Vagina (tissue), 2 donors: Measurements from ENCODE around the gene MAPK8IP1. TPM values are rescaled to one million over a fixed set of nuclear protein-coding genes. Genes with fewer than 3 reads are reported as not detected.
A peak's percentile ranks its signal among the peaks of the same experiment; 100 is the strongest.

Experiments
- DNase-seq, 2 donors: peaks; one replicate each; pipeline ENCODE4 v3.0.0-alpha.2; 2017; ENCODE audit errors: extremely low spot score in 2 of 2
- H3K27ac ChIP-seq: fragments of 200-600 bp; sonication (generic); one replicate; pipeline ENCODE4 v1.5.1; 2019
- H3K27me3 ChIP-seq: fragments of 200-600 bp; sonication (generic); one replicate; pipeline ENCODE4 v1.5.1; 2019
- H3K36me3 ChIP-seq, 2 donors: fragments of 200-600 bp; sonication (generic); one replicate each; pipeline ENCODE4 v1.5.1; 2017 to 2019
- H3K4me1 ChIP-seq: fragments of 200-600 bp; sonication (generic); one replicate; pipeline ENCODE4 v1.5.1; 2019
- H3K4me3 ChIP-seq, 2 donors: fragments of 200-600 bp; sonication (generic); 1 replicate in 1 of 2; 2 replicates in 1 of 2; pipeline ENCODE4 v1.5.1; 2016 to 2019
- H3K9me3 ChIP-seq: fragments of 200-600 bp; sonication (generic); one replicate; pipeline ENCODE4 v1.5.1; 2019
- CTCF ChIP-seq, 3 experiments: fragments of 450-650 bp in 2 of 3; fragments of 200-600 bp in 1 of 3; sonication (generic) in 1 of 3; IDR thresholded peaks; one replicate each; pipeline ENCODE4 v1.5.1; 2017 to 2019; ENCODE audit warnings: antibody characterized with exemption in 3 of 3, mild to moderate bottlenecking in 2 of 3, moderate library complexity in 2 of 3
- POLR2A ChIP-seq, 2 donors: fragments of 450-650 bp; IDR thresholded peaks; one replicate each; pipeline ENCODE4 v1.6.1; 2017; ENCODE audit warnings: antibody characterized with exemption in 2 of 2, mild to moderate bottlenecking in 2 of 2, moderate library complexity in 2 of 2
- POLR2AphosphoS5 ChIP-seq, 2 donors: sonication (generic); formaldehyde crosslinking; IDR thresholded peaks; one replicate each; pipeline ENCODE4 v1.9.0; 2017; ENCODE audit warnings: antibody characterized with exemption in 2 of 2, mild to moderate bottlenecking in 2 of 2, low read depth in 1 of 2; ENCODE audit not compliant: insufficient read depth in 1 of 2
- intact Hi-C: fragments of 100-400 bp; cut with DNase I; formaldehyde crosslinking; loops from one replicate; pipeline ENCODE4 v1.15.1; 2023
- total RNA-seq: library from RNA; depleted of rRNA; stranded (reverse); fragments of >200 nt; gene quantifications from one replicate; pipeline ENCODE4 v1.2.3, GENCODE V29; 2016

MAPK8IP1 gene
- total RNA-seq, 1 donor from 2014 or later, result 7.1 TPM

GRCh38 chr11:45860348-45860747 lies 25.1 kb upstream of the MAPK8IP1 start:
- no peaks in the 10 kb centered on the region for H3K27me3 ChIP-seq
- H3K4me3 ChIP-seq, result no peak overlapping the region
- no peaks in the 10 kb centered on the region for H3K9me3 ChIP-seq
- H3K36me3 ChIP-seq, result peaks cover 0 to 68% of the 10 kb centered on the region in 2 donors
- DNase-seq, result no peak
- H3K4me1 ChIP-seq, result peaks cover 52% of the 10 kb centered on the region
- intact Hi-C loops, result no loop called here
- TF ChIP-seq CTCF (IDR thresholded peaks at IDR 0.05) (no peak), POLR2AphosphoS5 (IDR thresholded peaks at IDR 0.05; ENCODE audit: insufficient read depth in 1 of 2, low read depth in 1 of 2) (no peak), POLR2A (IDR thresholded peaks at IDR 0.05) (no peak)
- H3K27ac ChIP-seq, result peak overlapping the region; percentile 87

GRCh38 chr11:45860764-45861510 lies 24.5 kb upstream of the MAPK8IP1 start:
- Histone ChIP-seq H3K4me3 (no peak overlapping the region), H3K27me3 (no peaks in the 10 kb centered on the region), H3K27ac (peak overlapping the region; percentile 87), H3K4me1 (peaks cover 47% of the 10 kb centered on the region), H3K9me3 (no peaks in the 10 kb centered on the region), H3K36me3 (peaks cover 0 to 71% of the 10 kb centered on the region in 2 donors)
- TF ChIP-seq CTCF (IDR thresholded peaks at IDR 0.05) (no peak), POLR2A (IDR thresholded peaks at IDR 0.05) (no peak), POLR2AphosphoS5 (IDR thresholded peaks at IDR 0.05; ENCODE audit: insufficient read depth in 1 of 2, low read depth in 1 of 2) (no peak)
- intact Hi-C loops, result no loop called here
- DNase-seq, result no peak

DNA sequence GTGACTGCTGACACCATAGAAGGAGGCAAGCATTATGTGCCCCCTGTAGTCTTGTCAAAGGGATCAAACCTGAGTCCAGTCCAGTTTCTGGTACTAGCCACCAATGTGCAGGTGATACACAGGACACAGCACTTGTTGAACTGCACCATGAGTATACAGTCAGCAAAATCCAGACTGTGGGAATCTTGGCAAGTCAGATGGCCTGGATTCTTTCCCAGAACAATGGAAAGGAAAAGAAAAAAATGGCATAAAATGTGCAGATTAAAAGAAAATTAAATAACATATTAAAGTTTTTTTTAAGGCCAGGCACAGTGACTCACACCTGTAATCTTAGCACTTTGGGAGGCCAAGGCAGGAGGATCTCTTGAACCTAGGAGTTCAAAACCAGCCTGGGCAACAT lies 21.4 kb upstream of the MAPK8IP1 start:
- intact Hi-C loops, result no loop called here
- Histone ChIP-seq H3K4me1 (peaks cover 17% of the 10 kb centered on the region), H3K27me3 (no peaks in the 10 kb centered on the region), H3K4me3 (no peak overlapping the region), H3K27ac (no peak overlapping the region), H3K9me3 (no peaks in the 10 kb centered on the region), H3K36me3 (peaks cover 0 to 83% of the 10 kb centered on the region in 2 donors)
- no peak for TF ChIP-seq POLR2A (IDR thresholded peaks at IDR 0.05)
- TF ChIP-seq POLR2AphosphoS5 (IDR thresholded peaks at IDR 0.05; ENCODE audit: insufficient read depth in 1 of 2, low read depth in 1 of 2), result no peak
- no peak for TF ChIP-seq CTCF (IDR thresholded peaks at IDR 0.05)
- DNase-seq, result no peak

DNA sequence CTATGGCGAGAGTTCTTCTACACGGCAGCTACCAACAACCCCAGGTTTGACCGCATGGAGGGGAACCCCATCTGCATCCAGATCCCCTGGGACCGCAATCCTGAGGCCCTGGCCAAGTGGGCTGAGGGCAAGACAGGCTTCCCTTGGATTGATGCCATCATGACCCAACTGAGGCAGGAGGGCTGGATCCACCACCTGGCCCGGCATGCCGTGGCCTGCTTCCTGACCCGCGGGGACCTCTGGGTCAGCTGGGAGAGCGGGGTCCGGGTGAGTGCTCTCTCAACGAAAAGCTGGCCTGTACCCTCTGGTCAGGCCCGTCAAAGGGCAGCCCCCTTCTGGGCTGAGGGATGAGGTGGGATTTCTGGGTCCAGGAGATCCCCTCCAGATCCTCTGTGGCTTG lies 15.9 kb upstream of the MAPK8IP1 start:
- no peak overlapping the region for H3K4me3 ChIP-seq
- no peaks in the 10 kb centered on the region for H3K9me3 ChIP-seq
- intact Hi-C loops, result no loop called here
- H3K27ac ChIP-seq, result no peak overlapping the region
- no peaks in the 10 kb centered on the region for H3K27me3 ChIP-seq
- no peaks in the 10 kb centered on the region for H3K4me1 ChIP-seq
- no peak for TF ChIP-seq CTCF (IDR thresholded peaks at IDR 0.05)
- no peak for TF ChIP-seq POLR2A (IDR thresholded peaks at IDR 0.05)
- no peak for TF ChIP-seq POLR2AphosphoS5 (IDR thresholded peaks at IDR 0.05; ENCODE audit: insufficient read depth in 1 of 2, low read depth in 1 of 2)
- peaks cover 0 to 87% of the 10 kb centered on the region in 2 donors for H3K36me3 ChIP-seq
- no peak for DNase-seq

DNA sequence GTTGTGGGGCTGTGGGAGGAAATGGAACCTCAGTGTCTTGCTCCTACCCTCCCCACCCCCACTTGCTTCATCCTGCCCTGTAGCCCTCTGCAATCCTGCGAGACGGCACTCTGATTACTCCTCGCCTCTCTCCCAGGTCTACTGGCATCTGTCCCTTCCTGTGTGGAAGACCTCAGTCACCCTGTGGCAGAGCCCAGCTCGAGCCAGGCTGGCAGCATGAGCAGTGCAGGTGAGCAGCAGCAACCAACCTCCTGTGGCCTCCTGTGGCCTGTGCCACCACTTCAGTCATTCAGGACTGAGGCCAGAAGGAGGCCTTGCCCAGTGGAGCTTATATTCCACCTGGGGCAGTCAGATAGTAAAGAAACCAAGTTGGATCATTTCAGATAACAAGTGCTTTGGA lies 14.7 kb upstream of the MAPK8IP1 start:
- Histone ChIP-seq H3K27me3 (no peaks in the 10 kb centered on the region), H3K36me3 (peaks cover 0 to 87% of the 10 kb centered on the region in 2 donors), H3K4me1 (no peaks in the 10 kb centered on the region), H3K9me3 (no peaks in the 10 kb centered on the region), H3K27ac (no peak overlapping the region), H3K4me3 (no peak overlapping the region)
- no peak for DNase-seq
- TF ChIP-seq CTCF (IDR thresholded peaks at IDR 0.05), result no peak
- TF ChIP-seq POLR2AphosphoS5 (IDR thresholded peaks at IDR 0.05; ENCODE audit: insufficient read depth in 1 of 2, low read depth in 1 of 2), result no peak
- TF ChIP-seq POLR2A (IDR thresholded peaks at IDR 0.05), result no peak
- intact Hi-C loops, result no loop called here
